CD4-positive, alpha-beta T cell treated with Interleukin-17A for 4 hours (primary cell): ENCODE data around the gene RPS3.

Source experiments
- DNase-seq: peaks from one replicate; pipeline ENCODE4 v3.0.0-alpha.2; 2020; ENCODE audit warnings: mixed read lengths

RPS3 gene

GRCh38 chr11:75436806-75437205 lies 37.5 kb downstream of the RPS3 start:
- DNase-seq = no peak

- no peak for DNase-seq
Measured at GRCh38 chr11:75437966-75438659, 38.8 kb downstream of the RPS3 start.

- DNase-seq = no peak
Measured at GRCh38 chr11:75439026-75439425, 39.7 kb downstream of the RPS3 start.

GRCh38 chr11:75439495-75440120 lies 40.3 kb downstream of the RPS3 start:
- no peak for DNase-seq

DNA sequence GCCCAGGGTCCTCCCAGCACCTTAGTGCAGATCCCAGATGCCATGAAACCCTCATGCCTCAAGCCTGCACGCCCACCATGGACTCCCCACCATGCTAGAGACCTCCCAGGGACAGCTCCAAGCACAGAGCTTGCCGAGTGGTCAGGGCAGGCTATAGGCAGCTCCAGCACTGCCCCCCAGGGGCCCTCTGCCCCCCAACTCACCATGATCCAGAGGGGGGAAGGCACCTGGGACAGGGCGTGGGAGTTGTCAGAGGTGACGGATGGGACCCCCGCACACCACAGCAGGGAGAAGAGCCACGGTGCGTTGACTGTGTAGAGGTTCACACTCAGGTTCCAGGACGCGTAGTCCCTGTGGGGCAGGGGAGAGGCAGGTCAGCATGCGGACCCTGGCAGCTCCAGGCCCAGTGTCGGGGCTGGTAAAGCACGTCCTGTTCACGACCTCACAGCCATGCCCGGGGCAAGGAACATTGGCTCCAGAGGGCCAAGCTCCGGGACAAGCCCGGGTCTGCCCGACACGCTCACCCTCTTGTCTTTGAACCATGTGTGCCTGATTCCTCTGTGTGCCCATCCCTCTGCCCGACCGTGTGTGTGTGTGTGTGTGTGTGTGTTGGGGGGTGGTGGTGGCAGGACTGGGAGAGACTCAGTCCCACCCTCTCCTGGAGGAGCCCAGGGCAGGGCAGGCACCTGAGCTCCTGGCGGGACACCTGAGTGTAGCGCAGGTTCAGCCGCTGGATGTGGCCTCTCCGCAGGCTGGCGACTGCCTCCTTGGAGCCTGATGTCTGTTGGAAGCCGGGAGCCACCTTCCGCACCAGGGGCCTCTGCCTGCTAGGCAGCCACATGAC lies 41.9 kb downstream of the RPS3 start:
- DNase-seq = no peak

- no peak for DNase-seq
Measured at GRCh38 chr11:75441804-75442132, 42.5 kb downstream of the RPS3 start.

GRCh38 chr11:75442161-75442885 lies 43.0 kb downstream of the RPS3 start:
- DNase-seq = no peak

GRCh38 chr11:75443043-75443442 lies 43.7 kb downstream of the RPS3 start:
- no peak for DNase-seq

DNA sequence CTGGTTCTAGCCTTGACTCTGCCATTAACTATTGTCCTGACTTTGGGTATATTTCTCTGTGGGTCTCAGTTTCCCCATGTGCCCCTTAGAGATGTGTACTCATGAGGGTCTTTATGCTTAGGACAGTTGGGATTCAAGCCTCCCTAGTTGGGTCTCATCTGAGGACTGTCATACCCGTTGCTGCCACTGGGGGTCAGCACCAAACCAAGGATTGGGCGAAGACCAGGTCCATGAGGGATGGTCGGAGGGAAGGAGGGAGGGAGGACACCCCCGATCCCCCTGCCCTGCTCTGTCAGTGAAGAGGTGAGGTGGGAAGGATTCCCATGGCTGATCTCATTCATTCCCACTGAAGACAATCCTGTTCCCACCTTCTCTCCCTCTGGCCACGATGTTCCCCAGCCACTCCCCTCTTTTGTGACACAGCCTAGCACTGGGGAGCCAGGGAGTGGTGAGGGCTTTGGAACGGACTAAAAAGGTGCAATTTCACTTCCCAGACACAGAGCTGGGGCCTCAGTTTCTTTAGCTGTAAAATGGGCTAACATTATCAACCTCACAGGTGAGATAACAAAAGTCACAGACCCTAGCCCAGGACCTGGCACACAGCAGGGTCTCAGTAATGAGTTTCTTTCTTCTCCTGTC lies 46.1 kb downstream of the RPS3 start:
- DNase-seq = peak; percentile 83

DNA sequence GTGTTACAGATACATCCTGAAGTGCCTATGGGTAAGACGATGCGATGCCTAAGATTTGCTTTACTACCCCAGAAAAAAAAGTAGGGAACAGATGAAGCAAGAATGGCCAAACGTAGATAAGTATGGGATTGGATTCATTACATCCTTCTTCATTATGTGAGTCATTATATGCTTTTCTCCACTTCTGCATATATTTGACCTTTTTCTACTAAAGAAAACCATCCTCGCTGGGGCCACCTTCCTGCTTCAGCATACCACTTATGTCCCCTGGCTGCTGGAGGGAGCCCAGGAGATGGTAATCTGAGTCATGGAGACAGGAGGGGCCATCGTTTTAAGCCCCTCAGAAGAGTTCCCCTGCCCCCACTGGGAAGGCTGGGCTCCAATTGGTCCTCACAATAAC lies 48.1 kb downstream of the RPS3 start:
- DNase-seq = no peak

DNA sequence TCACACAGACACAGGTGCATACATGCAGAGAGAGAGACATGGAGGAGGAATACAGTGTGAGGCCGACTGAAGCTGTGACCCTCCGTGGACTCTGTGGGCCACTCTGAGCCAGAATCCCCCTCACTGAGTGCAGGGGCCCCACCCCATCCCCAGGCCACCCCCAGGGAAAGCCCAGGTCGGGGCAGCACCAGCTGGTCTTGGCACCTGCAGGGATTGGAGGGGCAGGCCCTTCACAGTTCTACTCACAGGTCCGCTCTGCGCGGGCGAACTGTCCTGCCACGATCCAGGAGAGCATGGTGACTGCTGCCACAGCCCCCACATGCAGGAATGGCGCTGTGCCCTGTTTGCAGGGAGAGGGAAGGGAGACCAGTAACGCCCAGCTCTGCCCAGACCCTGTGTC lies 50.0 kb downstream of the RPS3 start:
- DNase-seq = no peak

DNA sequence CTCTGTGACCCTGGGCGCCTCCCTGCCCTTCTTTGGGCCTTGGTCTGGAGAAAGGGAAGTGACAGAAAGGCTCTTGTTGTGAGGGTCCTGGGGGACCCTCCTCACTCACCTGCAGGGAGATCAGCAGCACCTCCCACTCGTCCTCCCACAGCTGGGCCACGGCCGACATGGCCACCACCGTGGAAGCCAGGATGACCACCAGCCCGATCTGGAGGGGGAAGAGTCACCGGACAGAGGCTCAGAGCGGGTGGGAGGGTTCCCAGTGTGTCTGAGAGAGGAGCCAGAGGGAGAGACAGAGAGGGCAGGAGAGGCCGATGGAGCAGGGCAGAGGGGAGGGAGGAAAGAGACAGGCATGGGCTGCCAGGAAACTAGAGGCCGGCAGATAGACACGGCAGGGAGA lies 50.5 kb downstream of the RPS3 start:
- no peak for DNase-seq

DNA sequence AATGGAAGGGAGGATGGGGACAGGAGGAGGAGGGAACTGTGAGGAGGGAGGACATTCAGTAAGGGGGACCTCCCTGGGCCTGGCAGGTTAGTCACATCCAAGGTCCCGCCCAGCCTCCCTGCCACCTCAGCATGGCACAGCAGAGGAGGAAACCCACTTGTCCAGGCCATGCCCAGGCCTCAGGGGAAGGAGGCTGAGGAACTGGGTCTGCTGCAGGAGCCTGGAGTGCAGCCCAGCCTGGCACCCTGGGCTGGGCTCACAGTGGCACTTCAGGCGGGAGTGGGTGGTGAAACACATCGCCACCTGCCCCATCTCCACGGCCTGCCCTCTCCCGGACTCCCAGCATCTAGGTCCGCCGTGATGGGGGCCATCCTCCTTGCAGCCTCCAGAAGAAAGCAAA lies 50.9 kb downstream of the RPS3 start:
- DNase-seq = no peak

GRCh38 chr11:75450826-75451821 lies 51.8 kb downstream of the RPS3 start:
- peak; percentile 51 for DNase-seq

DNA sequence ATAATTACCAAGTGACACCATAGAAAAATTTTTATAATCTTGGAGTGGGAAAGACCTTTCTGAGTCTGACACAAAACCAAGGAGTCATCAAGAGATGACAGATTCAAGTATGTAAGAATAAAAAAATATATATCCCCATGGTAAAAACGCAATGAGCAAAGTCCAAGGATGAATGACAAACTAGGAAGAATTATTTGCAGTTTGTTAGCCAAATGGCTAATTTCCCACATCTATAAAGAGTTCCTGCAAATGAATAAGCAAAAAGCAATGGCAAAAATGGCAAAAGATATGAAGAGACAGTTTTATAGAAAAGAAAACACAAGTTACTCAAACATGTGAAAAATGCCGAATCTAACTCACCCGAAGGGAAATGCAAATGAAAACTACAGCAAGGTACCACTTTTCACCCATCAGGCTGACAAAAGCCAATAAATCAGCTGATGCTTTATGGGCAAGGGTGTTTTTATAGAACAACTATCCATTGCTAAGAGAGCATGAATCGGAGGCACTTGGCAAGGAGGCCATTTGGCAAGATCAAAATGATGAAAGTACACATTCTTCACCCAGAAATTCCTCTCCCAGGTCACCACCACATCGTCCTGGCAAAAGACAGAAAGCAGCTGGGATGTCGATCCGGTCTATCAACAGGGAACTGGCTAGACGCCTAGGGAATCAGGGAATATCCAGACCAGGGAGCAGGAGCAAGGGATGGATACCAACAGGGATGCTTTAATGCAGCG lies 54.8 kb downstream of the RPS3 start:
- no peak for DNase-seq

DNA sequence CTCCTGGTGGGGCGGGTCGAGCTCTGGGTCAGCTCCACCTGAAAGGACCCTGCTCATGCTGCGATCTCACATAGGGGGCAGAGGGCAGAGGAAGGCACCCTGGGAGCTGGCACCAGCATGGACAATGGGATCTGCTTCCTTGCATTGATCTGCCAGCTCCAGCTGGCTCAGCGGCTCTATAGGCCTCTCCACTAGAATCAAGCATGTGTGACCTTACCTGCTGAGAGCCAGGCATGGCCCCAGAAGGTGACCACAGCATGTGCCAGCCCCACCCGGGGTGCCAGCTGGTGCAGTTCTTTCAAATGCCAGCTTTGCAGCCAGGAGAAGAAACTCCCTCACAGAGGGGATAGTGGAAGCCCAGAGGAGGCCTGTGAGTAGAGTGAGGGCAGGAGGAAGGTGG lies 55.7 kb downstream of the RPS3 start:
- no peak for DNase-seq
